Measurements from ENCODE around the gene RBM22. TPM values are rescaled to one million over a fixed set of nuclear protein-coding genes. Genes with fewer than 3 reads are reported as not detected.

Gene RBM22
- total RNA-seq, 1 donor from 2014 or later, result 30.2 TPM

- no peak overlapping the region for H3K27ac ChIP-seq
- no peak overlapping the region for H3K4me3 ChIP-seq
- H3K27me3 ChIP-seq, result no peaks in the 10 kb centered on the region
- no peak for TF ChIP-seq CTCF (IDR thresholded peaks at IDR 0.05)
- no peak for TF ChIP-seq POLR2AphosphoS5 (IDR thresholded peaks at IDR 0.05; ENCODE audit: insufficient read depth in 1 of 2, low read depth in 1 of 2)
- no peak for TF ChIP-seq POLR2A (IDR thresholded peaks at IDR 0.05)
- DNase-seq (ENCODE audit: extremely low spot score in 2 of 2), result no peak
- no peaks in the 10 kb centered on the region for H3K9me3 ChIP-seq
- H3K4me1 ChIP-seq, result no peaks in the 10 kb centered on the region
- intact Hi-C loops (cut with DNase I), result no loop called here
- peaks cover 0 to 55% of the 10 kb centered on the region in 2 donors for H3K36me3 ChIP-seq
Observed at GRCh38 chr5:150690760-150691159, 10.1 kb downstream of the RBM22 start.

GRCh38 chr5:150689120-150689519 is 11.7 kb downstream of the RBM22 start:
- intact Hi-C loops (cut with DNase I), result no loop called here
- no peak overlapping the region for H3K27ac ChIP-seq
- no peaks in the 10 kb centered on the region for H3K4me1 ChIP-seq
- H3K9me3 ChIP-seq, result no peaks in the 10 kb centered on the region
- peaks cover 0 to 39% of the 10 kb centered on the region in 2 donors for H3K36me3 ChIP-seq
- DNase-seq (ENCODE audit: extremely low spot score in 2 of 2), result no peak
- H3K4me3 ChIP-seq, result no peak overlapping the region
- TF ChIP-seq POLR2A (IDR thresholded peaks at IDR 0.05) (no peak), CTCF (IDR thresholded peaks at IDR 0.05) (no peak), POLR2AphosphoS5 (IDR thresholded peaks at IDR 0.05; ENCODE audit: insufficient read depth in 1 of 2, low read depth in 1 of 2) (no peak)
- no peaks in the 10 kb centered on the region for H3K27me3 ChIP-seq

- H3K4me3 ChIP-seq, result no peak overlapping the region
- peaks cover 26% of the 10 kb centered on the region for H3K4me1 ChIP-seq
- no peak overlapping the region for H3K27ac ChIP-seq
- H3K36me3 ChIP-seq, result no peaks in the 10 kb centered on the region
- intact Hi-C loops (cut with DNase I), result no loop called here
- no peaks in the 10 kb centered on the region for H3K27me3 ChIP-seq
- no peak for TF ChIP-seq POLR2AphosphoS5 (IDR thresholded peaks at IDR 0.05; ENCODE audit: insufficient read depth in 1 of 2, low read depth in 1 of 2)
- TF ChIP-seq POLR2A (IDR thresholded peaks at IDR 0.05), result no peak
- TF ChIP-seq CTCF (IDR thresholded peaks at IDR 0.05), result no peak
- no peaks in the 10 kb centered on the region for H3K9me3 ChIP-seq
- peak in 1 of 2 donors; percentile 10 for DNase-seq (ENCODE audit: extremely low spot score in 2 of 2)
Observed at GRCh38 chr5:150676578-150676977, 24.3 kb downstream of the RBM22 start.

- Histone ChIP-seq H3K9me3 (no peaks in the 10 kb centered on the region), H3K36me3 (no peaks in the 10 kb centered on the region), H3K4me3 (no peak overlapping the region), H3K4me1 (peaks cover 32% of the 10 kb centered on the region), H3K27ac (peak overlapping the region; percentile 42), H3K27me3 (no peaks in the 10 kb centered on the region)
- peak in 1 of 2 donors; percentile 44 for DNase-seq (ENCODE audit: extremely low spot score in 2 of 2)
- no peak for TF ChIP-seq POLR2A (IDR thresholded peaks at IDR 0.05)
- no peak for TF ChIP-seq CTCF (IDR thresholded peaks at IDR 0.05)
- TF ChIP-seq POLR2AphosphoS5 (IDR thresholded peaks at IDR 0.05; ENCODE audit: insufficient read depth in 1 of 2, low read depth in 1 of 2), result no peak
- intact Hi-C loops (cut with DNase I), result no loop called here
Observed at GRCh38 chr5:150675069-150675468, 25.8 kb downstream of the RBM22 start.

- Histone ChIP-seq H3K9me3 (no peaks in the 10 kb centered on the region), H3K36me3 (no peaks in the 10 kb centered on the region), H3K27me3 (no peaks in the 10 kb centered on the region), H3K4me3 (no peak overlapping the region), H3K27ac (peak overlapping the region; percentile 42), H3K4me1 (peaks cover 32% of the 10 kb centered on the region)
- no peak for TF ChIP-seq POLR2A (IDR thresholded peaks at IDR 0.05)
- peak in 1 of 2 donors; percentile 9 for TF ChIP-seq POLR2AphosphoS5 (IDR thresholded peaks at IDR 0.05; ENCODE audit: insufficient read depth in 1 of 2, low read depth in 1 of 2)
- TF ChIP-seq CTCF (IDR thresholded peaks at IDR 0.05), result no peak
- DNase-seq (ENCODE audit: extremely low spot score in 2 of 2), result peak in 1 of 2 donors; percentile 89
- intact Hi-C loops (cut with DNase I), result no loop called here
Observed at GRCh38 chr5:150674341-150674821, 26.5 kb downstream of the RBM22 start.

Data from vagina (tissue), 2 donors.